Non-pigmented ciliary epithelial cell (primary cell): ENCODE measurements around the gene CAMTA1.

Experiments
- DNase-seq: peaks from one replicate; pipeline ENCODE4 v3.0.0-alpha.2; 2010; ENCODE audit warnings: low read depth

Gene CAMTA1

DNA sequence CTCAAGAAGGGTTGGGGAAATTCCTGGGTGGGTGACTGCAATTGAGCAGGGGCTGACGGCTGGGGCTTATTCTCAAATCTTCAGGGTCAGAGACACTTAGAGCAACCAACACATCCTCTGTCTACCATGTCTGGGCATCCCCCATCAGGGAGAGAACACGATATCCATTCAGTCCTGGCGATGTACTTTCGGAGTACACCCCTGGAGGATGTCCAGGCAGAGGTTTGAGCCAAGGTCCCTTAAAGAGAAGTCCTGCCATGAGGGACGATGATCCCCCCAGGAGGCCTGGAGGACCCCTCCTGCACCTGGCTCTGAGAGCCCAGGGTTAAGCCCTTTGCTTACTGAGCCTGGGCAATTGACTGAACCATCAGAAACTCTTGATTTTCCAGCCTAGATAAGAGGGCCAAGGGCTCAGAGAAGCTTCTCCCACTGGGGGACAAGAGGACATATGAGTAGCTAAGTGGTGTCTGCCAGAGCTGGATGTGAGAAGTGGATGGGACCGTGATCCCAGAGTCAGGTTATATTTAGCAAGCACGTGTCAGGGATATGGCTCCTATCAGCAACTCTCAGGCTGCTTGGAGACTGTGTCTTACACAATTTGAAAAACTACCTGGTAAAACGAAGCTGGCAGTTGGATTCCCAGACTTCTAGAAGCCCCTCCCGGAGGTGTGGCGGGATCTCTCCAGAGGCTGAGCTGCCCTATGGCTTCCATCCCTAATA lies 732.5 kb downstream of the CAMTA1 start:
- no peak for DNase-seq

DNA sequence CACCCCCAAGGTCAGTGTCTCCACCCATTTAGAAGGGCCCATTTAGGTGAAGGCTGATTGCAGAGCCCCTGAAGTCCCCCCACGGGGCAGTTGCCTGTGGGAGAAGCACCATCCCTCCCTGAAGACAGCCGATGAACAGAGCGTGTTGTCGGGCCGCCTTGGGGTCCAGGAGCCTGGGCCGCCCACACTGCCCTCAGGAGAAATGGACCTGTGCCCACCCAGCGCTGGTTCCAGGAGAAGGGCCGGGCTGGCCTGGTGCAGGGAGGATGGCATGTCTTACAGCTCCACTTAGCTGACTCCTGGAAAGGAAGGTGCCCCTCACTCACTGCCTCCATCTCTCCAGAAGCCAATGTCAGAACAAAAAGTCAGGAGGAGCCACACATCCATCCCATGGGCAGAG lies 733.2 kb downstream of the CAMTA1 start:
- no peak for DNase-seq

- DNase-seq = no peak
Measured at GRCh38 chr1:7519181-7519860, 734.1 kb downstream of the CAMTA1 start.

DNA sequence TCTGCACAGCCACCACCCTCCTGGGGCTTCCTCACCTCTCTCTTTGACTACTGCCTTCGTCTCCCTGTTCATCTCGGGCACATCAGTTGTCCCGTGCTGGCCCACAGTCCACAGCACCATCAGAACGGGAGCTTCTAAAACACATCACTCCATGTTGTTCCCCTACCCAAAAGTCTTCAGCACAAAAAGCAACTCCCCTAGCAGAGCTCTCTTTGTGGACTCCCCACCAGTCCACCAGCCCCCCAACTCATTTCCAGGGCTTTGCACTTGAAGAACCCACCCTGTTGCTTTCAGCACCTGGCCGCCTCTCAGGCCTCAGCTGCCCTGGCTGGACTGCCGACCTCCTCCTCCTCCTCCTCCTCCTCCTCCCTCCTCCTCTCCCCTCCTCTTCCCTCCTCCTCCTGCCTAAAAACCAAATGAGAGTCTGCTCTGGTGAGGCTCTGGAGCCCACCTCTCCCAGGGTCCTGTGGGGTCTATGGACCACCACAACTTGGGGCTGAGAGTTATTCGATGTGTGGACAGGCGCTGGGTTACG lies 734.7 kb downstream of the CAMTA1 start:
- no peak for DNase-seq

DNA sequence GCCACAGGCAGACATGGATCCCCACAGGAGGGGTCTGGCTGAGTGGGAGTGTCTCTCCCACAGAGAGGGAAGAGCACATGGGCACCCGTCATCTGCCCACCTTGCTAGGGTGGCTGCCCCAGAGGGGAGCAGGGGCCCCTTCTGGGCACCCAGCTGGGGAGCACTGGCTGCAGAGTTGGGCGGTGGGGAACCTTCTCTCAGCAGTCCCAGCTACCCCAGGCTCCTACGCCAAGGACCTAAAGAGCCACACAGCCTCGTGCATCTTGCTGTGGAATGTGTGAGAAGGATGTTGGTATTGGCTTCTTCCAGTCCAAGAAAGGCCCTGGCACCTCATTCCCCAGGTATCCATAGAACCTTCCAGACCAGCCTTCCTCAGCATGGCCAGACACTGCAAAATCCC lies 735.2 kb downstream of the CAMTA1 start:
- no peak for DNase-seq

DNA sequence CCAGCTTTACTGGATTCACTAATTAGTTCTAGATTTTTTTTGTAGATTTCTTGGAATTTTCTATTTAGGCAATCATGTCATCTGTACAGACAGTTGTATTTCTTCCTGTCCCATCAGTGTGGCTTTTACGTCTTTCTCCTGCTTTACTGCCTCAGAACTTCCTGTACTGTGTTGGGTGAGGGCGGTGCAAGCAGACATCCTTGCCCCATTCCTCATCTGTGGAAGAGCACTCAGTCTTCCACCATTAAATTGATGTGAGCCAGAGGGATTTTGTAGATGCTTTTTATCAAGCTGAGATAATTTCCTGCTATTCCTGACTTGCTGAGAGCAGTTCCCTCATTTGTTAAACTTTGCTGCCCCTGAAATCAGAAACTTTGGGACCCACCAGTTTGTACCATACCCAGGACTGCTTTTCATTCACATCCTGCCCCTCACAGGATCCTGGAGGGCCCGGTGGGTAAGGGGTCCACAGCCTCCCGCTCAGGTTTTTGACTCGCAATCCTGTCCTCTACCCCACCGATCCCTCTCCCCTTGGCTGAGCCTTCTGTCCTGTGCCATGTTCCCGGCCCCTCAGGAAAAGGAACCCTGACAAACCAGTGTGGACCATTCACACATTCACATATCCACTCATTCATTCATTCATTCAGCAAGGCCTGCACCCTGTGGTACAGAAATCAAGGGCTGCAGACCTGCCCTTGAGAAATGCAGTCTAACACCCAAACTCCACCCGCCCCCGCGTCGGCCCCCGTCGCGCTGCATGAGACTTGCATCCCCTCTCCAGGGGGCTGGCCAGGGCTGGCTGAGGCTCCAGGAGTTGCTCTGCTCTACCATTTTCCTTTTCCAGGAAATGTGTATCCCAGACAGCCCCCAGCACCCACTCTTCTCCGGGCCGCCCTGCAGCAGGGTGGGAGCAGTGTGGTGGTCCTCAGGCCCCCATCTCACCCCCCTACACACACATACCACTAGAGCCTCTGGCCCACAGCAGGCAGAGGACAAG lies 739.4 kb downstream of the CAMTA1 start:
- DNase-seq = no peak

DNA sequence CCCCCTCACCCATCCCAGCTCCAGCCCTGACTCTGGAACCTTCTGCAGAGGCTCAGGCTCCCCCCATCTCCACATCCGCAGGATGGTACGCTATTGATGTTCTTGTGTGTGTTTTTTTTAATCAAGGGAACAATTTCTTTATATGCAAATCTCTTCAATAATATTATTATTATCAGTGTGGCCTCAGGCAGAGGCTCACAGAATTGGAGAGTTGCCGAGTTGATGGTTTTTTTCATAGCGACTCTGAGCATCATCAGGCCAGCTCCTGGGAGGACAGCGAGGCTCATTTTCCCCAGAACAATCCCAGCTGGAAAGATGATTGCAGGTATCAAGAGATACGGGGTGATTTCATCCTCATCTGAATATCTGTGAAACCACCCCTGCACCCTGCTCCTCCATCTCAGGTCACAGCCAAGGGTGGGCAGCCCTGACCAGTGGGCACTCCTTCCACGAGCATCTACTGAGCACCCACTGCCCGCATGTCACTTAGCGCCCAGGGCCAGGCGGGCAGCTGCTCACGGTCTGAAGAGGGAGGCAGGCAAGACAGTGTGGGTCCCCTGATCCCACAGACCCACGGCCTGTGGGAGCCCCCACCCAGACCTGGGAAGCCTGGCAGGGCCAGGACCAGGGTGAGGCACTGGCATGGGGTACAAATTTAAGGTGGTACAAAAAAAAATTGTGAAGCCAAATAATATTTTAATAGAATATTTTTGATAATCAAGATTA lies 740.2 kb downstream of the CAMTA1 start:
- DNase-seq = no peak

- no peak for DNase-seq
Measured at GRCh38 chr1:7526196-7526866, 741.1 kb downstream of the CAMTA1 start.

GRCh38 chr1:7526867-7527732 lies 741.8 kb downstream of the CAMTA1 start:
- DNase-seq = no peak

- no peak for DNase-seq
Measured at GRCh38 chr1:7527733-7528045, 742.4 kb downstream of the CAMTA1 start.

- no peak for DNase-seq
Measured at GRCh38 chr1:7528386-7529198, 743.3 kb downstream of the CAMTA1 start.

DNA sequence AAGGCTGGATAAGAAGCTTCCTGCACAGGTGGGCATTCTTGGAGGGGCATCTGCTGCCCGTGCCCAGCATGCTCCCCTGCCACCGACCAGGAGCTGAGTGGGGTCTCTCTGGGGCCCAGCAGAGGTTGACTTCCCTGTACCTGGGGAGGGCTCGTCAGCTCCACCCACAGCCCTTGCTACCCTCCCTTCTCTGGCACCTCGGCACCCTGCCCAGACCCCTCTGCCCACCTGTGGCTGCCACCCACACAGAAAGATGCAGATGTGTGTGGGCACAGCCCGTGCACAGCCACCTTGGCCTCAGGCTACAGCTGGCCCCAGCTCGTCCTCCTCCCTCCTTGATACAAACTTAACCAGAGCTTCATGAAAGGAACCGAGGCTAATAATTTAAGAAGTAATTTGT lies 744.7 kb downstream of the CAMTA1 start:
- no peak for DNase-seq

DNA sequence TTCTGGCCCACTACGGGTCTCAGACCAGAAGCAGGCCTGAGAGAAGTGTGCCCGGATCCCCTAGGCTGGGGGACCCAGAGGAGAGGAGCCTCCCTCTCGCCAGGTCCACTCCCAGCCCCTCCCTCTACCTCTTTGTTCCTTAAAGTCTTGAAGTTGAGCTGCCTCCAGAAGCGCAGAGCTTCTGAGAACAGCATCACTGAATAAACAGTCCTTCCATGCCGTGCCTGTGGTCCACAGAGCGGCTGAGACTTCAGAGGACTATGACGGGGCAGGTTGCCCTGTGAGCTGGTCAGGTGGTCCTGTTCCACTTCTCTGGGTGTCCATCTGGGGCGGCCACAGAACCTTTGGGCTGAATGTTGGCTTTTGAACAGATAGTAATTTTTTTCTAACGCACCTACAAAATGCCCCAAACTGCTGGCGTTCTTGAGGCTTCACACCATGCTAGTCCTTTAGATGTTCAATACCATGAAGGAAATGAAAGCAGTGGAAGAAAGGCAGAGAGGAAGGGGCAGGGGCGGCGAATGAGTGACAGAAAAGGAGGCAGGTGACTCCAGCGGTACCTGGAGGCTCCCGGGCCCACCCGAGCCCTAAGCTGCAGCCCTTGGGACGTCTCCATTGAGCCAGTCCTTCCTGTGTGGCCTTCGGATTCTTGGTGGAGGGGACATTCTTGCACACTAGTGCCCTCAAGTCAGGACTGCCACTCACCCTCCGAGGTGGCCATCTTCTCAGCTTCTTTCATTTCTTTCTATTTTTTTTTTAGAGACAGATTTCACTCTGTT lies 746.5 kb downstream of the CAMTA1 start:
- DNase-seq = no peak

DNA sequence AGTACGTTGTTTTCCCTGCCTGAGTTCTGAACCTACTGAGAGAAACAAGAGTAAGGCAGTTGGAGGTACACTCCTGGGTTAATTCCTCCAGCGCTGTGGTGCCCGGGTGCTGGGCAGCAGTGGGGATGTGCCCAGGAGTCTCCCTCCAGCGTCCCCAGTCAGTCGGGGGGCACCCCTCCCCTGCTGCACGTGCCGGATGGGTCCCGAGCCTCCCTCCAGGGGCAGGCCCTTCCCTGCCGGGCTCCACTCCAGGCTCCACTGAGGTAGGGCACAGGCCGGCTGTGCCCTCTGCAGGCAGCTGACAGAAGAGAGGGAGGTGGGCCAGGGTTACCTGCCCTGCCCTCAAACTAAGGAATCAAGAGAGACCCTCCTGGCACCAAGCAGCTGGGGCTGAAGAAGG lies 747.8 kb downstream of the CAMTA1 start:
- DNase-seq = no peak

- no peak for DNase-seq
Measured at GRCh38 chr1:7534061-7534825, 749.0 kb downstream of the CAMTA1 start.

DNA sequence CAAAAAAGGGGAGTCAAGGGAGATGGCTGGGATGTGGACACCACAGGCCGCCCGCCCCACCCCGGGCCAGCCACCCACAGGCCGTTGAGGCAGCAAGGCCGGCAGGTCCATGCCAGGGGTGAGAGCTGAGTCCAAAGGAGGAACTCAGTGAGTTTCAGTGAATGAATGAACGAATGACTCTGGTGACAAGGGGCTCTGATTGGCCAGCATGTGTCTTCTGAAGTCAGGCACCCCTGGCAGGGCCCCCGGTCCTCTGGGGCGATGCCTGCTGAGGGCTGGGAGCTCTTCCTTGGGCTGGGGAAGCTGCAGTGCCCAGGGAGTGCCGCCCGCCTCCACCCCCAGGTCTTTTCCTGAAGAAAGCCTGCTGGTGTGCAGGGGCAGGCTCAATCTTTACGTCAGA lies 749.8 kb downstream of the CAMTA1 start:
- no peak for DNase-seq

- DNase-seq = no peak
Measured at GRCh38 chr1:7535934-7536878, 751.0 kb downstream of the CAMTA1 start.
